Psoas muscle (tissue), 8 donors: ENCODE results near the gene PRR9. TPM values are rescaled to one million over a fixed set of nuclear protein-coding genes. Genes with fewer than 3 reads are reported as not detected.
"Not testable (repeated sequence)": the region's sequence is repeated elsewhere in the genome, so short reads cannot be mapped to it uniquely, and the experiment has no call there.

Experiments used
- ATAC-seq, 4 donors: fragments of 200-7000 bp; cut with Tn5 transposase; one replicate each; pipeline ENCODE4 v1.9.1; 2020; ENCODE audit warnings: moderate library complexity in 3 of 4, mild to moderate bottlenecking in 2 of 4
- DNase-seq, 2 donors: peaks; one replicate each; pipeline ENCODE4 v3.0.0-alpha.2; 2020
- H3K27ac ChIP-seq: fragments of 200-600 bp; one replicate; pipeline ENCODE4 v1.8.0; 2022
- H3K27me3 ChIP-seq, 3 donors: fragments of 200-600 bp in 1 of 3; one replicate each; pipeline versions ENCODE4 v1.6.1 to v1.8.0; 2013 to 2022; ENCODE audit warnings: low read length in 2 of 3, mild to moderate bottlenecking in 2 of 3, moderate library complexity in 1 of 3; ENCODE audit not compliant: insufficient read depth in 3 of 3
- H3K36me3 ChIP-seq, 2 donors: fragments of 200-600 bp in 1 of 2; one replicate each; pipeline versions ENCODE4 v1.6.1 to v1.8.0; 2013 to 2022; ENCODE audit warnings: low read depth in 1 of 2, mild to moderate bottlenecking in 1 of 2, moderate library complexity in 1 of 2; ENCODE audit not compliant: insufficient read depth in 1 of 2
- H3K4me1 ChIP-seq: fragments of 200-600 bp; one replicate; pipeline ENCODE4 v1.8.0; 2022
- H3K4me3 ChIP-seq: fragments of 200-600 bp; one replicate; pipeline ENCODE4 v1.8.0; 2022; ENCODE audit warnings: mild to moderate bottlenecking
- H3K9me3 ChIP-seq: fragments of 200-600 bp; one replicate; pipeline ENCODE4 v1.8.0; 2022
- WGBS, 3 donors: extraction: QIAGEN DNeasy Blood & Tissue Kit; methylation state at CpG; one replicate each; pipeline versions ENCODE4 v1.1.6 to v1.1.7; 2013; 5-methylcytosine and 5-hydroxymethylcytosine counted together
- intact Hi-C, 2 donors: fragments of 100-400 bp; cut with DNase I; formaldehyde crosslinking; loops; one replicate each; pipeline versions ENCODE4 v1.11.0 to v1.14.2; 2022
- polyA plus RNA-seq, 3 donors: library from polyadenylated mRNA; stranded (reverse); fragments of 200-250 nt; gene quantifications; one replicate each; pipeline ENCODE4 v1.2.3, GENCODE V29; 2013
- total RNA-seq, 4 donors: library from RNA; stranded (reverse); fragmentation: NEBNext Ultra II Directional in 2 of 4; extraction: Animal tissue kit (Norgen Biotek cat#: 25700) in 2 of 4; gene quantifications; one replicate each; pipeline versions ENCODE4 v1.2.1 to v1.2.4, GENCODE V29; 2021 to 2023
- TF ChIP-seq, protein P1 (sequence below): fragments of 200-600 bp; IDR thresholded peaks from one replicate; pipeline ENCODE4 v1.8.0; 2022; ENCODE audit warnings: antibody characterized with exemption
- donor health status: healthy with polysubstance abuse.
- donor health status: DM: no; HTN: no; CAD: no; lungs with moderate emphysema.
- donor health status: Bipolar disorder and iron deficiency.
- donor health status: healthy.
- donor health status: DM: yes; HTN: yes; CAD: no.
- donor health status: DM: no; HTN: no; CAD: no.
- donor health status: DM: no; HTN: no; CAD: no.
- donor health status: DM: yes; HTN: yes; CAD: no.

PRR9 gene
- total and polyA plus RNA-seq, 7 donors = 0.04 TPM; not detected in 6

- intact Hi-C loops = no loop called here
- Histone ChIP-seq H3K27me3 (no peaks in the 10 kb centered on the region), H3K4me3 (no peak overlapping the region), H3K9me3 (no peaks in the 10 kb centered on the region), H3K4me1 (no peaks in the 10 kb centered on the region), H3K36me3 (no peaks in the 10 kb centered on the region), H3K27ac (no peak overlapping the region)
- ATAC-seq (no peak), DNase-seq (no peak)
- TF ChIP-seq, protein P1, sequence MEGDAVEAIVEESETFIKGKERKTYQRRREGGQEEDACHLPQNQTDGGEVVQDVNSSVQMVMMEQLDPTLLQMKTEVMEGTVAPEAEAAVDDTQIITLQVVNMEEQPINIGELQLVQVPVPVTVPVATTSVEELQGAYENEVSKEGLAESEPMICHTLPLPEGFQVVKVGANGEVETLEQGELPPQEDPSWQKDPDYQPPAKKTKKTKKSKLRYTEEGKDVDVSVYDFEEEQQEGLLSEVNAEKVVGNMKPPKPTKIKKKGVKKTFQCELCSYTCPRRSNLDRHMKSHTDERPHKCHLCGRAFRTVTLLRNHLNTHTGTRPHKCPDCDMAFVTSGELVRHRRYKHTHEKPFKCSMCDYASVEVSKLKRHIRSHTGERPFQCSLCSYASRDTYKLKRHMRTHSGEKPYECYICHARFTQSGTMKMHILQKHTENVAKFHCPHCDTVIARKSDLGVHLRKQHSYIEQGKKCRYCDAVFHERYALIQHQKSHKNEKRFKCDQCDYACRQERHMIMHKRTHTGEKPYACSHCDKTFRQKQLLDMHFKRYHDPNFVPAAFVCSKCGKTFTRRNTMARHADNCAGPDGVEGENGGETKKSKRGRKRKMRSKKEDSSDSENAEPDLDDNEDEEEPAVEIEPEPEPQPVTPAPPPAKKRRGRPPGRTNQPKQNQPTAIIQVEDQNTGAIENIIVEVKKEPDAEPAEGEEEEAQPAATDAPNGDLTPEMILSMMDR = no peak
- WGBS, 3 donors = 51 to 63% (median 55%) methylated on average over 2 of the region's 2 CpGs
Measured at GRCh38 chr1:153217744-153218416, 496 bp downstream of the PRR9 start.

DNA sequence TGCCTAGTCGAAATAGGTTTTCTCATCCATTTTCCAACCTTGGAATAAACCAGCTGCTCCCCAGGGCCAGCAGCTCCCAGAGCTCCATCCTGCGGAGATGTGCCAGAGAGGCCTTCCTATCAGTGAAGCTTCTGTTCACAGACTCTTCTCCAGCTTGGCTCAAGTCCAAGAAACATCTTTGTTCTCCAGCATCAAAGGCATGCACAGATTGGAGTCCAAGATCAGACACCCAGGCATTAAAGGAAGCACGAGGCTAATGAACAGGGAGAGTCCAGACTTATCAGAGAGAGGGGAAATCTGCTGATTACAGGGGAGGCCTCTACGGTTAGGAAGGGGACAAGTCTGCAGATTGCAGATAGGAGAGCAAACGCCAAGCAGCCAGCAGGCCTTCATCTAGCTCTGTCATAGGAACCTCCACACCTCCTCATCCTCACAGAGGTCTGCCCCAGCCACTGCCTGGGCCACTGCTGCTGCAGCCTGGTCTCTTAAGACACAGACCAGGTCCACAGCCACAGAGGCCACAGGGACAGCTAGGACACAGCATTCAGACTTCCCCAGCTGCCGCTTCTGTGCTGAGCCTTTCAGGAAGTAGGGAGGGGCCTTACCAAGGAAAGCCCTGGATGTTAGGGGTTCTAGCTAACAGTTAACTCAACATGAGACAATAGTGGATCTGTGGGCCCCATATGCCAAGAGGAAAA is 3.4 kb downstream of the PRR9 start:
- H3K27me3 ChIP-seq = no peaks in the 10 kb centered on the region
- no peak overlapping the region for H3K4me3 ChIP-seq
- no peak for DNase-seq
- H3K4me1 ChIP-seq = no peaks in the 10 kb centered on the region
- TF ChIP-seq, protein P1 = no peak
- 34 to 43% (median 38%) methylated on average over 6 of the region's 6 CpGs for WGBS, 3 donors
- intact Hi-C loops = no loop called here
- no peak overlapping the region for H3K27ac ChIP-seq
- no peaks in the 10 kb centered on the region for H3K36me3 ChIP-seq
- H3K9me3 ChIP-seq = no peaks in the 10 kb centered on the region
- no peak for ATAC-seq

DNA sequence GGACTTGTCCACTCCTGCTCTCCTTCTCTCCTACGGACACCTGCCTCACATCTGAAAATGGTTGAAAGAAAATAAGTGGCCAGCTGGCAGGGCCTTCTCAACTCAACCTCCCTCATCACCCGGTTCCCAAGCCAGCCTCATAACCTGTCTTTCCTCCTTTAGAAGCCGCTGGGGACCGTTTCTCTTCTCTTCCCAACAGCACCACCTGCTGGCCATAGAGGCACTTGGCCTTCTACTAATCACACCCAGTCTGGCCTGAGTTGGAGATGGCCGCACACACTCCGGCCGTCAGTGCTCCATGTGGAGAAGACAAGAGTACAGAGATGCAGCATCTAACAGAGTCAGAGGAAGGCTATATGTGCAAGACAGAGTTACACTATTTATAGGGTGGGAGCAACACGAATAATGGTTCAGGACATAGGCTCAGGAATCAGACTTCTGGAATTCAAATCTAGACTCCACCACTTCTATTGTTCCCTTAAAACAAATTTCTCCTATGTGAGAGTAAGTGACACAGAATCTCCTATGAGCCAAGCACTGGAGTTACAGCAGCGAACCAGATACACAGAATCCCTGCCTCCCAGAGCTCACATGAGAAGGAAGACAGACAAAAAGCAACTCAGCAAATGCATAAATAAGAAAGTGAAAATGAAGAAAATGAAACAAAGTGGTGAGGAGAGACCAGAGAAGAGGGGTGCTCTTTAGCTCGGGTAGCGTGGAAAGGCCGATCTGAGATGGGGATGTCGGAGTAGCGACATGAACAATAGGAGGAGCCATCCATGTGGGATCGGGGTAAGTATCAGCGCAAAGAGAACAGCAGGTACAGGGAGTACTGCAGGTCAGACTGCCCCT is 5.9 kb downstream of the PRR9 start:
- H3K36me3 ChIP-seq, intact Hi-C loops, H3K4me3 ChIP-seq, H3K4me1 ChIP-seq, H3K27me3 ChIP-seq, H3K27ac ChIP-seq, H3K9me3 ChIP-seq: not testable (repeated sequence)
- ATAC-seq = peak in 2 of 4 donors; percentile 63 to 75
- TF ChIP-seq, protein P1 = peak; percentile 40
- 43 to 48% (median 46%) methylated on average over 15 to 16 of the region's 16 CpGs for WGBS, 3 donors
- peak; percentile 31 to 74 for DNase-seq

GRCh38 chr1:153227810-153228209 is 10.4 kb downstream of the PRR9 start:
- H3K27ac ChIP-seq = no peak overlapping the region
- DNase-seq = no peak
- ATAC-seq = no peak
- intact Hi-C loops = no loop called here
- no peaks in the 10 kb centered on the region for H3K4me1 ChIP-seq
- H3K9me3 ChIP-seq = no peaks in the 10 kb centered on the region
- no peaks in the 10 kb centered on the region for H3K36me3 ChIP-seq
- 25 to 35% (median 27%) methylated on average over 2 of the region's 2 CpGs for WGBS, 3 donors
- TF ChIP-seq, protein P1 = no peak
- H3K4me3 ChIP-seq = no peak overlapping the region
- peaks cover 0 to 9% (median 0%) of the 10 kb centered on the region in 3 donors for H3K27me3 ChIP-seq
